ENCODE measurements around the gene PARD3B.

The PARD3B gene

DNA sequence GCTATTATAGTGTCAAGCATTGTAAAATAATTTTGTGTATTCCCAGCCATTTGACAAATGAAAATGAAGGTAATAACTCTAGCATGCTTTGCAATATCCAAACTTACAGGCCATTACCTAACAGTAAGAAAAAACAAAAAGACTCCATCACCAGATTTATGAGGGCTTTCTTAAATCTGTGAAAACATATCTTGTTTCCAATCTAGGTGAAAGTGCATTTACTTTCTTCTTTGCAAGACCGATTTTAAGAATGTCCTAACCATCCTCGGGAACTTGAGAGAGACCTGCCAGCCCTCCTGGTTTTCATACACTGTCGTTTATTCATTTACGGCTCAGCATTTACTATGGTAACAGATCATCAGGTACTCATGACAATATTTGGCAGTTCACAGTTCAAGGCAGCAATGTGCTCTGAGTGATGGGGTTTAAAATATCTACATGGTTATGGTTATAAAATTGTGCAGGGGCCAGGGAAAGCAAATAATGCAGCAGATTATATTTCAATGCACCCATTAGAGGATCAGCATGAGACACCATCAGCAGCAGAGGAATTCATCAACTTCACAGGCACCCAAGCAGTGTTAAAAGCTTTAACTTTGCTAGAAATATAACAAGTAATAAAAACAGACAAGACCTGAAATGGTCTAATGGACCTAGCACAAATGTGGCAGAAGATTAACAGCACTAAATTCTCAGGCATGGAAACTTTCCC, 34.4 kb upstream of the PARD3B start:
- no peaks in the 10 kb centered on the region for H3K36me3 ChIP-seq
- no peaks in the 10 kb centered on the region for H3K9me3 ChIP-seq
- no peaks in the 10 kb centered on the region for H3K4me1 ChIP-seq (ENCODE audit: control insufficient read depth in 1 of 2, insufficient read depth in 1 of 2, low read depth in 1 of 2, low read length in 1 of 2)
- H3K4me3 ChIP-seq (ENCODE audit: low read depth in 1 of 2, low read length in 1 of 2), result no peak overlapping the region
- no peak overlapping the region for H3K27ac ChIP-seq
- TF ChIP-seq, protein P1, sequence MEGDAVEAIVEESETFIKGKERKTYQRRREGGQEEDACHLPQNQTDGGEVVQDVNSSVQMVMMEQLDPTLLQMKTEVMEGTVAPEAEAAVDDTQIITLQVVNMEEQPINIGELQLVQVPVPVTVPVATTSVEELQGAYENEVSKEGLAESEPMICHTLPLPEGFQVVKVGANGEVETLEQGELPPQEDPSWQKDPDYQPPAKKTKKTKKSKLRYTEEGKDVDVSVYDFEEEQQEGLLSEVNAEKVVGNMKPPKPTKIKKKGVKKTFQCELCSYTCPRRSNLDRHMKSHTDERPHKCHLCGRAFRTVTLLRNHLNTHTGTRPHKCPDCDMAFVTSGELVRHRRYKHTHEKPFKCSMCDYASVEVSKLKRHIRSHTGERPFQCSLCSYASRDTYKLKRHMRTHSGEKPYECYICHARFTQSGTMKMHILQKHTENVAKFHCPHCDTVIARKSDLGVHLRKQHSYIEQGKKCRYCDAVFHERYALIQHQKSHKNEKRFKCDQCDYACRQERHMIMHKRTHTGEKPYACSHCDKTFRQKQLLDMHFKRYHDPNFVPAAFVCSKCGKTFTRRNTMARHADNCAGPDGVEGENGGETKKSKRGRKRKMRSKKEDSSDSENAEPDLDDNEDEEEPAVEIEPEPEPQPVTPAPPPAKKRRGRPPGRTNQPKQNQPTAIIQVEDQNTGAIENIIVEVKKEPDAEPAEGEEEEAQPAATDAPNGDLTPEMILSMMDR (IDR thresholded peaks at IDR 0.05), result no peak
- H3K27me3 ChIP-seq, result no peaks in the 10 kb centered on the region

DNA sequence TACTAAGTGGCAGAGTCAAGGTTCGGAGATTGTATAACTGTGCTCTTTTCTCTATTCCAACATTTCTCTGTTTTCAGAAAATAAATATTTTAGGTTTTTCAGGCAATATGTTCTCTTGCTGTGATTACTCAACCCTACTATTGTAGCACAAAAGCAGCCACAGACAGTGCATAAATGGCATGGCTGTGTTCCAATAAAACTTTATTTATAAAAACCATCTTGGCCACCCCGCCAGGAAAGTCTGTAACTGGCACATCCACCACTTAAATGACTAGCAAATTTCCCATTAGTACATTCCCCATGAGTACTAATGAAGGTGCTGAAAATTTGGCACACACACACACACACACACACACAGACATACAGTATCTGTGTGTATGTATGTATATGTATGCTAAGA, 30.8 kb upstream of the PARD3B start:
- Histone ChIP-seq H3K4me1 (ENCODE audit: control insufficient read depth in 1 of 2, insufficient read depth in 1 of 2, low read depth in 1 of 2, low read length in 1 of 2) (no peaks in the 10 kb centered on the region), H3K4me3 (ENCODE audit: low read depth in 1 of 2, low read length in 1 of 2) (no peak overlapping the region), H3K27ac (no peak overlapping the region), H3K9me3 (no peaks in the 10 kb centered on the region), H3K27me3 (no peaks in the 10 kb centered on the region), H3K36me3 (no peaks in the 10 kb centered on the region)
- TF ChIP-seq, protein P1 (IDR thresholded peaks at IDR 0.05), result no peak

DNA sequence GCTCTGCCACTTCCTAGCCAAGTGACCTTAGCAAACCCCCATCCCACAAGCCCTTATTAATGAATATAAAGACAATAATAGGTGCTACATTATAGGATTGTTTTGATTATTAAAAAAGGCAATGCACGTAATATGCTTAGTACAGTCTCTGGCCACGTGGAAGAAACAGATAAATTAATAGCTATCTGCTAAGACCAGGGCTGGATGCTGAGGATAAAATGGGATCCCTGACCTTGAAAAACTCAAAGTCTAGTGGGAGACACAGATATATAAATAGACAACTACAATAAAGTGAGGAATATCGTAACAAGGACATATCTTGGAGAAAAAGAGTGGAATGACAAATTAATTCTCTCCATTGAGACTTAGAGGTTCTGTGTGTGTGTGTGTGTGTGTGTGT, 29.9 kb upstream of the PARD3B start:
- Histone ChIP-seq H3K27me3 (no peaks in the 10 kb centered on the region), H3K4me1 (ENCODE audit: control insufficient read depth in 1 of 2, insufficient read depth in 1 of 2, low read depth in 1 of 2, low read length in 1 of 2) (no peaks in the 10 kb centered on the region), H3K27ac (no peak overlapping the region), H3K9me3 (no peaks in the 10 kb centered on the region), H3K36me3 (no peaks in the 10 kb centered on the region), H3K4me3 (ENCODE audit: low read depth in 1 of 2, low read length in 1 of 2) (no peak overlapping the region)
- TF ChIP-seq, protein P1 (IDR thresholded peaks at IDR 0.05), result no peak

DNA sequence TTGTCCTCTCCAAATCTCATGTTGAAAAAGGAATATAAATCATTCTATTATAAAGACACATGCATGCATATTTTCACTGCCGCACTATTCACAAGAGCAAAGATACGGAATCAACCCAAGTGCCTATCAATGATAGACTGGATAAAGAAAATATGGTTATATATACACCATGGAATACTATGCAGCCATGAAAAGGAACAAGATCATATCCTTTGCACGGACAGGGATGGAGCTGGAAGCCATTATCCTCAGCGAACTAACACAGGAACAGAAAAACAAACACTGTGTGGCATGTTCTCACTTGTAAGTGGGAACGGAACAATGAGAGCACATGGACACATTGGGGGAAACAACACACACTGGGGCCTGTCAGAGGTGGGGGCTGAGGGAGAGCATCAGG, 28.1 kb upstream of the PARD3B start:
- H3K4me3 ChIP-seq (ENCODE audit: low read depth in 1 of 2, low read length in 1 of 2), result no peak overlapping the region
- TF ChIP-seq, protein P1 (IDR thresholded peaks at IDR 0.05), result no peak
- no peaks in the 10 kb centered on the region for H3K4me1 ChIP-seq (ENCODE audit: control insufficient read depth in 1 of 2, insufficient read depth in 1 of 2, low read depth in 1 of 2, low read length in 1 of 2)
- H3K36me3 ChIP-seq, result no peaks in the 10 kb centered on the region
- no peaks in the 10 kb centered on the region for H3K27me3 ChIP-seq
- H3K27ac ChIP-seq, result no peak overlapping the region
- no peaks in the 10 kb centered on the region for H3K9me3 ChIP-seq

DNA sequence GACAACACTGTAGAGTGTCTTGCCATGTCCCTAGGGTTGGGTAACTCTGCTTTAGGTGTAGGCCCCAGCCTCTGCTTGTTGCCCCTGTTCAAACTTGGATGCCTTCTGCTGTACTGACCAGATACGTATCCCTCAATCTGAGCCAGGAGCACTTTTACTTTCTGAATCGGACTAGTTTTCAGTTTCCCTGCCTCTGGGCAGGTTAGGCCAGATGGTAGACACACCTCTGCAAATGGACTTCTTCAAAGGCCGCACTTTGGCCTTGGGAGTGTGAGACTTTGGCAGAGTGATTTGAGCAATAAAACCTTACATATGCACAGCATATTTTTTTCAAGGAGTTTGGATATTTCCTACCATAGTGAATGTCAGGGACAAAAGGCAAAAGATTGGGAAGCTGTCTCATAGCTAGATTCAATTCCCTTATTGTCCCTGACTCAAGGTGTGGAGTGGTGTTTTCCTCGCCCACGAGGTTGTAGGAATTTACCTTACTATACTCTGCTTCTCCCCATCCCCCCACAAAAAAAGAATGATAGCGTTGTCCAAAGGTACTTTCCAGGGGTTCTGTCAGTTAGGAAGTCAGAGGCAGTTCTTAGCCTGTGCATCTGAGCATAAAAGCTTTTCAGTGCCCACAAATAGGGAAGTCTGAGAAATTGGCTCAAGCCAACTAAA, 15.3 kb upstream of the PARD3B start:
- no peak overlapping the region for H3K4me3 ChIP-seq (ENCODE audit: low read depth in 1 of 2, low read length in 1 of 2)
- TF ChIP-seq, protein P1 (IDR thresholded peaks at IDR 0.05), result no peak
- H3K9me3 ChIP-seq, result no peaks in the 10 kb centered on the region
- H3K36me3 ChIP-seq, result no peaks in the 10 kb centered on the region
- no peak overlapping the region for H3K27ac ChIP-seq
- H3K27me3 ChIP-seq, result no peaks in the 10 kb centered on the region
- no peaks in the 10 kb centered on the region for H3K4me1 ChIP-seq (ENCODE audit: control insufficient read depth in 1 of 2, insufficient read depth in 1 of 2, low read depth in 1 of 2, low read length in 1 of 2)
